Measurements from ENCODE around the gene MT1X. TPM values are rescaled to one million over a fixed set of nuclear protein-coding genes. Genes with fewer than 3 reads are reported as not detected.
A peak's percentile ranks its signal among the peaks of the same experiment; 100 is the strongest.

The MT1X gene
- 100 to 1,000 TPM; 118 to 192 (median 135) TPM for total RNA-seq

DNA sequence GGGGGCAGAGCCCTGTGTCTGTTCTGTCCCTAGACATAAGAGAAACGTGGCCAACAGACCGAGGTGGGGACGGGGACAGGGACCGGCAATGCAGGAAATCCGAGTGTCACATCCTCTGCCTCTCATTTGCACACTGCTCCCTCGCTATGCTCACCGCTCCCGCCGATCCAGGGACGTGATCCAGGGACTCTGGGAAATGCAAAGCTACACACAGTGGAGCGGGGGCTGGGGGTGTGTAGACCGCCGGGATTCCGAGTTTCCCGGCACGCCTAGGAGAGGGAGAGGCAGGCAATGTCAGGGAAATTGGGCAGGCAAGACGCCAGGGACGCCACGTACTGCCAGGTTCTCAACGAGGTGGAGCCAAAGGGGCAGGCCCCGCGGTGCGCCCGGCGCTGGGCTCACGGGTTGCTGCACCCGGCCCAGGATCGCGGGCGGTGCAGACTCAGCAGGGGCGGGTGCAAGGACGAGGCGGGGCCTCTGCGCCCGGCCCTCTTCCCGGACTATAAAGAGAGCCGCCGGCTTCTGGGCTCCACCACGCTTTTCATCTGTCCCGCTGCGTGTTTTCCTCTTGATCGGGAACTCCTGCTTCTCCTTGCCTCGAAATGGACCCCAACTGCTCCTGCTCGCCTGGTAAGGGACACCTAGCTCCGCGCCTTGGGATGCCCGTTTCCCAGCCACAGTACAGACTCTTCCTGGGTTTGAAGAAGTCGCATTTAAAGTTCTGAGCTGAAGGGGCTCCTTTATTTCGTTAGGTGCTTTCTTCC lies at the start of gene MT1X:
Gene MT1X, plus strand, starts transcription at position 532 of the 764 bp plus-strand sequence. Its CDS starts 71 bp downstream, at position 603.
- Mint-ChIP-seq H3K36me3 (ENCODE audit: insufficient read depth) (peaks cover 10% of the 10 kb centered on the region), H3K27me3 (ENCODE audit: low read depth) (no peaks in the 10 kb centered on the region), H3K4me1 (ENCODE audit: low read depth) (peaks cover 22% of the 10 kb centered on the region), H3K9me3 (no peaks in the 10 kb centered on the region), H3K4me3 (peak within 1 kb of the TSS; percentile 94)
- DNase-seq (peak; percentile 81), ATAC-seq (peak; percentile 98)

DNA sequence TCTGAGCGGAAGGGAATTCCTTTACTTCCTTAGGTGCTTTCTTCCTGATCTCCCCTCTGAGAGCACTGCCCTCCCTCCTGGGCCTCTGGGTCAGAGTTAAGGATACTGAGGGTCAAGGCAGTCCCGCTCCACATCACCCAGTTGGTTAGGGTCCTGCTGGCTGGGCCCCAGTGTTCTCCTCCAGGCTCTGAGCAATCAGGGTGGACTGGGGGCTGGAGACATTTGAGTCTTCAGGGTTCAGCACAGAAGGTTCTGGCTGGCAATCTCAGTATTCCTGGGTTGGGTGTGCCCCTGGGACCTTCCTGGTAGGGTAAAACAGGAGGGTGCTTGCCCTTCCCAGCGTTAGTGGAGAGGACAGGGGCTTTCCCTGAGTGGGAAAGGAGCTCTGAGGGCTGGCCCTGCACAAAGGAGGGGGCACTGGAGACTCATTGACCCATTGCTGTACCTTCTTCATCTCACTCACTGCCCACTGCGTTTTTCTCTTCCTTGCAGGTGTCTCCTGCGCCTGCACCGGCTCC lies 49.4 kb upstream of the MT1X start:
- ATAC-seq (no peak), DNase-seq (no peak)

DNA sequence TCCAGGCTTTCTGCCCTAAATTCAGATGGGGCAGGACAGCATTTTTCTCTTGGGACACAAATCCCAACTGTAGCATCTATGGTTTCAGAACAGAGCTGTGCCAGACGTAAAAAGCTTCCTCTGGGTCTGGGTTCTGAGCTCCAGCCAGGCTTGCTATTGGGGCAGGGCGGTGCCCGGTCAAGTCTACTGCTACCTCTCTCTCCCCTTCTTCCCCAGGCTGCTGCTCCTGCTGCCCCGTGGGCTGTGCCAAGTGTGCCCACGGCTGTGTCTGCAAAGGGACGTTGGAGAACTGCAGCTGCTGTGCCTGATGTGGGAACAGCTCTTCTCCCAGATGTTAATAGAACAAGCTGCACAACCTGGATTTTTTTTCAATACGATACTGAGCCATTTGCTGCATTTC lies 48.7 kb upstream of the MT1X start:
- ATAC-seq: no peak
- H3K27me3 Mint-ChIP-seq (ENCODE audit: low read depth): peaks cover 74% of the 10 kb centered on the region
- H3K9me3 Mint-ChIP-seq: no peaks in the 10 kb centered on the region
- H3K36me3 Mint-ChIP-seq (ENCODE audit: insufficient read depth): no peaks in the 10 kb centered on the region
- peaks cover 28% of the 10 kb centered on the region for H3K4me1 Mint-ChIP-seq (ENCODE audit: low read depth)
- no peak overlapping the region for H3K4me3 Mint-ChIP-seq
- DNase-seq: no peak

More for the DNA sequence above, 49.4 kb upstream of the MT1X start:
- H3K36me3 Mint-ChIP-seq (ENCODE audit: insufficient read depth): no peaks in the 10 kb centered on the region
- peak overlapping the region; percentile 40 for H3K4me3 Mint-ChIP-seq
- H3K4me1 Mint-ChIP-seq (ENCODE audit: low read depth): peaks cover 25% of the 10 kb centered on the region
- H3K9me3 Mint-ChIP-seq: no peaks in the 10 kb centered on the region
- H3K27me3 Mint-ChIP-seq (ENCODE audit: low read depth): peaks cover 71% of the 10 kb centered on the region

- Mint-ChIP-seq H3K36me3 (ENCODE audit: insufficient read depth) (no peaks in the 10 kb centered on the region), H3K27me3 (ENCODE audit: low read depth) (peaks cover 82% of the 10 kb centered on the region), H3K4me3 (peak overlapping the region; percentile 35), H3K4me1 (ENCODE audit: low read depth) (peaks cover 30% of the 10 kb centered on the region), H3K9me3 (no peaks in the 10 kb centered on the region)
- DNase-seq (no peak), ATAC-seq (no peak)
Observed at GRCh38 chr16:56634715-56635440, 47.4 kb upstream of the MT1X start.

DNA sequence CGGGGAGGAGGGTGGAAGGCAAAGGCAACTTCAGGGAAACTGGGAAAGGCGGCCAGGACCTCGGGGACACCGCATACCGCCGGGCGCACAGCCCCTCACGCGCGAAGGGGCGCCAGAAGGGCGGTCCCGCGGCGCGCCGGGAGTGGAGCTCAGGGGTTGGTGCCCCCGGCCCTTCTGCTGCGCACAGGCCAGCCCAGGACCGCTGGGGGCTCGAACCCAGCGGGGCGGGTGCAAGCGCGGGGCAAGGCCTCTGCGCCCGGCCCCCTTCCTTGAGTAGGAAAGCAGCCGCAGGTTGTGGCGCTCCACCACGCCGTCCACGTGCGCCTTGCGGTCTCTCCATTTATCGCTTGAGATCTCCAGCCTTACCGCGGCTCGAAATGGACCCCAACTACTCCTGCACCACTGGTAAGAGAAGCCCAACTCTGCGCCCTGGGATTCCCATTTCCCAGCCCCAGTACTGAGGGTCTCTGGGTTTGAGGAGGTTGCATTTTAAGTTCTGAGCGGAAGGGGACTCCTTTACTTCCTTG lies 46.8 kb upstream of the MT1X start:
- Mint-ChIP-seq H3K36me3 (ENCODE audit: insufficient read depth) (no peaks in the 10 kb centered on the region), H3K9me3 (no peaks in the 10 kb centered on the region), H3K4me3 (peak overlapping the region; percentile 11), H3K4me1 (ENCODE audit: low read depth) (peaks cover 30% of the 10 kb centered on the region), H3K27me3 (ENCODE audit: low read depth) (peaks cover 87% of the 10 kb centered on the region)
- DNase-seq: no peak
- peak in 1 of 2 donors; percentile 10 for ATAC-seq

GRCh38 chr16:56636616-56637413 lies 45.5 kb upstream of the MT1X start:
- no peak overlapping the region for H3K4me3 Mint-ChIP-seq
- no peaks in the 10 kb centered on the region for H3K9me3 Mint-ChIP-seq
- H3K4me1 Mint-ChIP-seq (ENCODE audit: low read depth): peaks cover 27% of the 10 kb centered on the region
- H3K36me3 Mint-ChIP-seq (ENCODE audit: insufficient read depth): no peaks in the 10 kb centered on the region
- H3K27me3 Mint-ChIP-seq (ENCODE audit: low read depth): peaks cover 78% of the 10 kb centered on the region
- ATAC-seq: no peak
- no peak for DNase-seq

GRCh38 chr16:56637814-56638750 lies 44.2 kb upstream of the MT1X start, which contains the start of gene MT1A:
MT1A (plus strand) TSS chr16:56638666; CDS start chr16:56638739, 73 bp downstream.
- no peaks in the 10 kb centered on the region for H3K36me3 Mint-ChIP-seq (ENCODE audit: insufficient read depth)
- peaks cover 31% of the 10 kb centered on the region for H3K4me1 Mint-ChIP-seq (ENCODE audit: low read depth)
- peak; percentile 33 to 36 for ATAC-seq
- DNase-seq: no peak
- H3K9me3 Mint-ChIP-seq: no peaks in the 10 kb centered on the region
- peak within 1 kb of the TSS; percentile 33 for H3K4me3 Mint-ChIP-seq
- peaks cover 70% of the 10 kb centered on the region for H3K27me3 Mint-ChIP-seq (ENCODE audit: low read depth)

- no peaks in the 10 kb centered on the region for H3K36me3 Mint-ChIP-seq (ENCODE audit: insufficient read depth)
- ATAC-seq (no peak), DNase-seq (no peak)
- H3K9me3 Mint-ChIP-seq: no peaks in the 10 kb centered on the region
- H3K4me3 Mint-ChIP-seq: no peak overlapping the region
- H3K27me3 Mint-ChIP-seq (ENCODE audit: low read depth): peaks cover 61% of the 10 kb centered on the region
- peaks cover 40% of the 10 kb centered on the region for H3K4me1 Mint-ChIP-seq (ENCODE audit: low read depth)
Observed at GRCh38 chr16:56639045-56639444, 43.2 kb upstream of the MT1X start.

GRCh38 chr16:56640076-56640475 lies 42.2 kb upstream of the MT1X start:
- peaks cover 50% of the 10 kb centered on the region for H3K27me3 Mint-ChIP-seq (ENCODE audit: low read depth)
- H3K4me3 Mint-ChIP-seq: no peak overlapping the region
- no peaks in the 10 kb centered on the region for H3K36me3 Mint-ChIP-seq (ENCODE audit: insufficient read depth)
- no peaks in the 10 kb centered on the region for H3K9me3 Mint-ChIP-seq
- DNase-seq (no peak), ATAC-seq (no peak)
- peaks cover 36% of the 10 kb centered on the region for H3K4me1 Mint-ChIP-seq (ENCODE audit: low read depth)

DNA sequence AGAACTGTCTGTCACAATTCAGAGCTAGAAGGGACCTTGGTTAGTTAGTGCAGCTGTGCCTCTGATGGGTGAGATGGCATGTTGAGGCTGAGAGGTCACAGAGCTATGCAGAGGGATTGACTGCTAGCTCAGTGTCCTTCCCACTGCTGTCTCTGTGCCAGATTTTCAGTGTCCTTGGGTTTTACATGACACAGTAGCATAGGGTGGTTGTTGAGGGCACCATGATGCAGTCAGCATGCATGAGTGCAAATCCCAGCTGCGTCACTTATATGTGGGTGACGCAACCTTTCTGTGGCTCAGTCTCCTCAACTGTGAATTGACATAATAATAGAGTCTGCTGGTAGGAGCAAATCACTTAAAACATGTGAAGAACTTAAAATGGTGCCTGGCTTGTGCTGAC lies 41.1 kb upstream of the MT1X start:
- Mint-ChIP-seq H3K27me3 (ENCODE audit: low read depth) (peaks cover 43% of the 10 kb centered on the region), H3K4me3 (no peak overlapping the region), H3K4me1 (ENCODE audit: low read depth) (peaks cover 29% of the 10 kb centered on the region), H3K9me3 (no peaks in the 10 kb centered on the region), H3K36me3 (ENCODE audit: insufficient read depth) (no peaks in the 10 kb centered on the region)
- DNase-seq (no peak), ATAC-seq (no peak)

- peaks cover 23% of the 10 kb centered on the region for H3K4me1 Mint-ChIP-seq (ENCODE audit: low read depth)
- DNase-seq: peak; percentile 68
- peaks cover 26% of the 10 kb centered on the region for H3K27me3 Mint-ChIP-seq (ENCODE audit: low read depth)
- H3K36me3 Mint-ChIP-seq (ENCODE audit: insufficient read depth): no peaks in the 10 kb centered on the region
- peak; percentile 100 for ATAC-seq
- H3K4me3 Mint-ChIP-seq: peak overlapping the region; percentile 62
- H3K9me3 Mint-ChIP-seq: no peaks in the 10 kb centered on the region
Observed at GRCh38 chr16:56643080-56643778, 39.0 kb upstream of the MT1X start.

DNA sequence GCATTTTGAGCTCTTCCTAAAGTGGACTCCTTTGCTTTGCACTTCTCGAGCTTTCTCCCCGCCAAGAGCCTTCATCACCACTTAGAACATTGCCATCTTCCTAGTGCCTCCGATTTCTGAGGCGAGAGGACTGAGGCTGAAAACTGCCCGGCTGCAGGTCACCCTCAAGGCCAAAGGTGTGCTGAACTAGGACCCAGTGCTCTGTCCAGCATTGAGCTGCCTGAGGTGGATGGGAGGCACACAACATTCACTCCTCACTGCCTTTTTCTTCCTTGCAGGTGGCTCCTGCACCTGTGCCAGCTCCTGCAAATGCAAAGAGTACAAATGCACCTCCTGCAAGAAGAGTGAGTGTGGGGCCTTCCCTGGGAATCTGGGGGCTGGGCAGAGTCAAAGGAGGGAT lies 38.4 kb upstream of the MT1X start:
- Mint-ChIP-seq H3K36me3 (ENCODE audit: insufficient read depth) (no peaks in the 10 kb centered on the region), H3K27me3 (ENCODE audit: low read depth) (peaks cover 26% of the 10 kb centered on the region), H3K4me1 (ENCODE audit: low read depth) (peaks cover 21% of the 10 kb centered on the region), H3K9me3 (no peaks in the 10 kb centered on the region), H3K4me3 (peak overlapping the region; percentile 62)
- DNase-seq (no peak), ATAC-seq (no peak)
